HepG2 (cell line): Measurements from ENCODE around the gene TEDC1. TPM values are rescaled to one million over a fixed set of nuclear protein-coding genes. Genes with fewer than 3 reads are reported as not detected.
A peak's percentile ranks its signal among the peaks of the same experiment; 100 is the strongest.

ENCODE experiments used
- ATAC-seq: fragments of 200-7000 bp; cut with Tn5 transposase; 3 replicates; pipeline ENCODE4 v1.9.1; 2020; ENCODE audit warnings: mild to moderate bottlenecking, moderate library complexity
- BruUV-seq: library from RNA; stranded (reverse); fragments of 400-500 nt; replicated peaks from 2 replicates; lab custom pipeline; 2021; lab: Mats Ljungman, UMichigan
- CTCF ChIA-PET: fragments of 300-600 bp; formaldehyde crosslinking; extraction: SDS; loops from one replicate; lab custom pipeline; 2021; ENCODE audit warnings: low total read pairs, inconsistent platforms, low intra/inter-chr PET ratio; lab: Yijun Ruan, JAX
- POLR2A ChIA-PET: fragments of 350-600 bp; sonication (Branson Sonifier 250); formaldehyde crosslinking; loops from one replicate; lab custom pipeline; 2020; ENCODE audit warnings: antibody characterized with exemption, inconsistent platforms; lab: Yijun Ruan, JAX
- DNase-seq: peaks from one replicate; pipeline ENCODE4 v3.0.0-alpha.2; 2015; ENCODE audit warnings: low spot score
- FAIRE-seq: peaks from 3 replicates; lab custom pipeline; 2011; peaks lifted over from hg19 to GRCh38; lab: Jason Lieb, UNC
- H2AFZ ChIP-seq: one replicate; pipeline ENCODE4 v1.6.1; 2011; ENCODE audit warnings: low read length, inconsistent platforms
- H3K27ac ChIP-seq: fragments of 300-600 bp; 3 replicates; pipeline ENCODE4 v1.8.0; 2011; ENCODE audit warnings: mixed run types, mild to moderate bottlenecking, mixed read lengths, low read length, inconsistent platforms; ENCODE audit not compliant: insufficient read depth; ENCODE audit errors: extremely low read length
- H3K27me3 ChIP-seq, 2 experiments: fragments of 200-600 bp in 1 of 2; 2 replicates in 1 of 2; 3 replicates in 1 of 2; pipeline versions ENCODE4 v1.6.0 to v1.8.0; 2011; ENCODE audit warnings: low read length in 2 of 2, mild to moderate bottlenecking in 2 of 2, moderate library complexity in 2 of 2, inconsistent platforms in 1 of 2; ENCODE audit not compliant: insufficient read depth in 2 of 2, control insufficient read depth in 1 of 2
- H3K36me3 ChIP-seq, 2 experiments: fragments of 200-600 bp in 1 of 2; replicated peaks in 1 of 2; 2 replicates in 1 of 2; 3 replicates in 1 of 2; pipeline versions ENCODE4 v1.5.1 to v1.8.0; 2011; ENCODE audit warnings: low read length in 2 of 2, inconsistent platforms in 1 of 2; ENCODE audit not compliant: insufficient read depth in 2 of 2, control insufficient read depth in 1 of 2
- H3K4me1 ChIP-seq: 2 replicates; pipeline ENCODE4 v1.5.1; 2012; ENCODE audit warnings: low read length, inconsistent platforms; ENCODE audit not compliant: insufficient read depth
- H3K4me2 ChIP-seq: 2 replicates; pipeline ENCODE4 v1.6.0; 2011; ENCODE audit warnings: low read depth, low read length, inconsistent platforms
- H3K4me3 ChIP-seq, 3 experiments: fragments of 200-600 bp in 1 of 3; sonication (generic), shearing (Covaris generic) in 1 of 3; replicated peaks in 1 of 3; 2 replicates each; pipeline ENCODE4 v1.5.1; 2011 to 2016; ENCODE audit warnings: low read length in 3 of 3, inconsistent platforms in 2 of 3, low read depth in 2 of 3, mild to moderate bottlenecking in 2 of 3, control low read depth in 1 of 3, mixed read lengths in 1 of 3; ENCODE audit not compliant: insufficient read depth in 1 of 3
- H3K79me2 ChIP-seq: one replicate; pipeline ENCODE4 v1.6.1; 2011; ENCODE audit warnings: low read length, inconsistent platforms; ENCODE audit not compliant: insufficient read depth
- H3K9ac ChIP-seq: 2 replicates; pipeline ENCODE4 v1.6.0; 2011; ENCODE audit warnings: mild to moderate bottlenecking, low read depth, low read length, inconsistent platforms; ENCODE audit not compliant: insufficient read depth
- H3K9me3 ChIP-seq: 2 replicates; pipeline ENCODE4 v1.5.1; 2012; ENCODE audit warnings: mild to moderate bottlenecking, low read length
- H4K20me1 ChIP-seq: 2 replicates; pipeline ENCODE4 v1.6.0; 2011; ENCODE audit warnings: inconsistent platforms, mild to moderate bottlenecking, low read length, moderate library complexity; ENCODE audit not compliant: insufficient read depth
- DNMT1 ChIP-seq: sonication (generic); formaldehyde crosslinking; IDR thresholded peaks from 2 replicates; pipeline ENCODE4 v1.5.1; 2020; ENCODE audit warnings: mild to moderate bottlenecking, missing genetic modification reagents
- ETV5 ChIP-seq: IDR thresholded peaks from 2 replicates; pipeline ENCODE4 v1.6.1; 2018; ENCODE audit warnings: missing biosample characterization, missing genetic modification reagents, inconsistent platforms, borderline replicate concordance
- GABPB1 ChIP-seq: IDR thresholded peaks from 2 replicates; pipeline ENCODE4 v1.6.1; 2016; ENCODE audit warnings: mild to moderate bottlenecking, missing genetic modification reagents, moderate library complexity, missing compliant biosample characterization
- HOXA3 ChIP-seq: sonication (generic); formaldehyde crosslinking; IDR thresholded peaks from 2 replicates; pipeline ENCODE4 v1.5.0; 2020; ENCODE audit warnings: missing genetic modification reagents
- HOXA9 ChIP-seq: sonication (generic); formaldehyde crosslinking; IDR thresholded peaks from 2 replicates; pipeline ENCODE4 v1.8.1; 2022; ENCODE audit warnings: missing genetic modification reagents, mild to moderate bottlenecking, moderate library complexity, borderline replicate concordance
- KAT2B ChIP-seq: fragments of 150-350 bp; IDR thresholded peaks from 2 replicates; pipeline ENCODE4 v1.6.1; 2014; ENCODE audit warnings: low read depth, low read length, borderline replicate concordance
- MBD4 ChIP-seq: IDR thresholded peaks from 2 replicates; pipeline ENCODE4 v1.6.1; 2012; ENCODE audit warnings: low read length, inconsistent platforms, borderline replicate concordance
- NFRKB ChIP-seq: fragments of 450-650 bp; IDR thresholded peaks from 2 replicates; pipeline ENCODE4 v1.6.1; 2017
- NR2F2 ChIP-seq: IDR thresholded peaks from 2 replicates; pipeline ENCODE4 v1.6.1; 2012; ENCODE audit warnings: low read depth, inconsistent platforms, borderline replicate concordance
- ONECUT2 ChIP-seq: sonication (generic); formaldehyde crosslinking; IDR thresholded peaks from 2 replicates; pipeline ENCODE4 v1.4.0; 2020; ENCODE audit warnings: missing genetic modification reagents
- RARG ChIP-seq: sonication (generic); formaldehyde crosslinking; IDR thresholded peaks from 2 replicates; pipeline ENCODE4 v1.4.0; 2020; ENCODE audit warnings: low read depth, mild to moderate bottlenecking, missing genetic modification reagents
- RBFOX2 ChIP-seq: fragments of 200-400 bp; formaldehyde crosslinking; IDR thresholded peaks from 2 replicates; pipeline ENCODE4 v1.6.1; 2017; ENCODE audit warnings: low read depth, mild to moderate bottlenecking, low read length
- RNF2 ChIP-seq: fragments of 450-650 bp; conservative IDR thresholded peaks from 2 replicates; pipeline ENCODE4 v1.6.1; 2016; ENCODE audit warnings: low read depth
- SP4 ChIP-seq: sonication (generic); formaldehyde crosslinking; IDR thresholded peaks from 2 replicates; pipeline ENCODE4 v1.8.1; 2023; ENCODE audit warnings: mild to moderate bottlenecking, missing genetic modification reagents
- ZBTB21 ChIP-seq: sonication (generic); formaldehyde crosslinking; IDR thresholded peaks from 2 replicates; pipeline ENCODE4 v1.4.0; 2020; ENCODE audit warnings: missing genetic modification reagents
- ZNF138 ChIP-seq: sonication (generic); formaldehyde crosslinking; IDR thresholded peaks from 2 replicates; pipeline ENCODE4 v1.5.0; 2020; ENCODE audit warnings: mild to moderate bottlenecking, low read depth, missing genetic modification reagents
- ZNF543 ChIP-seq: sonication (generic); formaldehyde crosslinking; IDR thresholded peaks from 2 replicates; pipeline ENCODE4 v1.4.0; 2020; ENCODE audit warnings: mild to moderate bottlenecking, missing genetic modification reagents
- WGBS: methylation state at CpG from one replicate; pipeline ENCODE4 v1.1.6; 2017; ENCODE audit warnings: low lambda C conversion rate; 5-methylcytosine and 5-hydroxymethylcytosine counted together
- in situ Hi-C: cut with HindIII; loops from 2 replicates; pipeline ENCODE4 v1.10.0; 2017; ENCODE audit warnings: low pct_unique_long_range_greater_than_20kb; ENCODE audit not compliant: extremely low pct_ligation_motif_present
- intact Hi-C: fragments of 100-400 bp; cut with micrococcal nuclease; formaldehyde crosslinking; loops from one replicate; pipeline ENCODE4 v1.10.0; 2022; ENCODE audit not compliant: unreplicated experiment
- polyA plus RNA-seq, 8 experiments: library from polyadenylated mRNA; depleted of rRNA in 3 of 8; stranded (reverse) in 7 of 8; unstranded in 1 of 8; fragments of >200 nt; fragmentation: Illumina TruSeq in 4 of 8; extraction: Trizol in 4 of 8; gene quantifications; 2 replicates each; pipeline versions ENCODE4 v1.2.1 to v1.2.3, GENCODE V29; 2011 to 2016; ENCODE audit warnings: low read depth in 4 of 8, missing spikeins in 1 of 8, mixed read lengths in 1 of 8; ENCODE audit not compliant: insufficient read depth in 1 of 8
- total RNA-seq, 5 experiments: library from RNA; depleted of rRNA; stranded (reverse); fragments of >200 nt; fragmentation: Illumina TruSeq; extraction: Trizol; gene quantifications; 2 replicates each; pipeline ENCODE4 v1.2.3, GENCODE V29; 2016; ENCODE audit warnings: low read depth in 1 of 5
- TF ChIP-seq, protein P1 (sequence below): sonication (generic); formaldehyde crosslinking; IDR thresholded peaks from 2 replicates; pipeline ENCODE4 v1.4.0; 2020; ENCODE audit warnings: missing genetic modification reagents
- TF ChIP-seq, protein P2 (sequence below): sonication (generic); formaldehyde crosslinking; IDR thresholded peaks from 2 replicates; pipeline ENCODE4 v1.8.1; 2022; ENCODE audit warnings: low read depth, mild to moderate bottlenecking, missing genetic modification reagents

The TEDC1 gene
- total and polyA plus RNA-seq, 2 of the 13 experiments (the other 11 are each of a cell fraction or from before 2014, with no cell fraction given): 5.7 to 27.4 TPM

DNA sequence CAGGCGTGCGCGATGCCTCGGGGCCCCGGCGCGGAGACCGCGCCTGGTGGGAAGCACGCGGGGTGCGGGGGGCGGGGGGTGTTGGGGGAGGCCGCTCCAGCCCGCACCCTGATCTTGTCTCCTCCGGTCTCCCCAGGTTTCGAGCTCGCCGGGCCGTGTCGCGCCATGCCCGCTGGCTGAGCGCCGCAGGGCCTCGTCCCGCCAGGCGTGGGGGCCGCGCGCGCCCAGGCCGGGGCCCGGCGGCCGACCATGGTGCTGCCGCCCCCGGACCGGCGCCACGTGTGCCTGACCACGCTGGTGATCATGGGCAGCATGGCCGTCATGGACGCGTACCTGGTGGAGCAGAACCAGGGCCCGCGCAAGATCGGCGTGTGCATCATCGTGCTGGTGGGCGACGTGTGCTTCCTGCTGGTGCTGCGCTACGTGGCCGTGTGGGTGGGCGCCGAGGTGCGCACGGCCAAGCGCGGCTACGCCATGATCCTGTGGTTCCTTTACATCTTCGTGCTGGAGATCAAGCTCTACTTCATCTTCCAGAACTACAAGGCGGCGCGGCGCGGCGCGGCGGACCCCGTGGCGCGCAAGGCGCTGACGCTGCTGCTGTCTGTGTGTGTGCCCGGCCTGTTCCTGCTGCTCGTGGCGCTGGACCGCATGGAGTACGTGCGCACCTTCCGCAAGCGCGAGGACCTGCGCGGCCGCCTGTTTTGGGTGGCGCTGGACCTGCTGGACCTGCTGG is 37.7 kb downstream of the TEDC1 start (continued):
- peak; percentile 54; the same call in 1 of the 2 replicates for TF ChIP-seq HOXA3
- TF ChIP-seq, all 625 proteins: peak for 11

DNA sequence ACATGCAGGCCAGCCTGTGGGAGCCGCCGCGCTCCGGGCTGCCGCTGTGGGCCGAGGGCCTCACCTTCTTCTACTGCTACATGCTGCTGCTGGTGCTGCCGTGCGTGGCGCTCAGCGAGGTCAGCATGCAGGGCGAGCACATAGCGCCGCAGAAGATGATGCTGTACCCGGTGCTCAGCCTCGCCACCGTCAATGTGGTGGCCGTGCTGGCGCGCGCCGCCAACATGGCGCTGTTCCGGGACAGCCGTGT is 38.2 kb downstream of the TEDC1 start:
- CTCF ChIA-PET: interaction anchor here (4.1 kb wide), 1 partner anchor 48 kb away, joined by 15 read pairs; no protein-coding TSS in a partner anchor
- intact Hi-C loops (loop anchor here (2.0 kb wide), 1 partner anchor 48 kb away; no protein-coding TSS in a partner anchor), in situ Hi-C loops (loop anchor here (5.0 kb wide), 2 partner anchors 42 to 107 kb away; partner anchors contain the start of gene CRIP1)
- 0 out of 5 replicates have a peak, but pooled peaks cover 0 to 6% of the 10 kb centered on the region in 2 experiments for H3K36me3 ChIP-seq
- no peak overlapping the region for H3K9ac ChIP-seq
- BruUV-seq: no TSS peak
- H2AFZ ChIP-seq: no peak overlapping the region
- H3K27ac ChIP-seq: no peak overlapping the region
- no peak overlapping the region for H3K4me2 ChIP-seq
- FAIRE-seq (no peak), ATAC-seq (no peak), DNase-seq (no peak)
- no peaks in the 10 kb centered on the region for H3K79me2 ChIP-seq
- POLR2A ChIA-PET: no interaction called here
- no peaks in the 10 kb centered on the region for H3K9me3 ChIP-seq
- H3K4me1 ChIP-seq: peaks cover 50% of the 10 kb centered on the region
- 98% methylated on average over 13 of the region's 24 CpGs for WGBS
- peaks cover 3 to 27% of the 10 kb centered on the region in 2 experiments; a peak in 4 of 5 replicates for H3K27me3 ChIP-seq
- H4K20me1 ChIP-seq: no peaks in the 10 kb centered on the region
- no peak overlapping the region for H3K4me3 ChIP-seq
- TF ChIP-seq GABPB1 (CRISPR knock-in tag) (no peak), NR2F2 (no peak), ZNF138 (CRISPR knock-in tag) (no peak), SP4 (CRISPR knock-in tag) (no peak), ZBTB21 (no peak), RNF2 (no peak), DNMT1 (CRISPR knock-in tag) (peak; percentile 4; the same call in 1 of the 2 replicates), KAT2B (no peak), RARG (no peak), ZNF543 (CRISPR knock-in tag) (no peak), HOXA9 (CRISPR knock-in tag) (no peak), ETV5 (CRISPR knock-in tag) (no peak), NFRKB (no peak), RBFOX2 (0 out of 2 replicates have a peak, but pooled peaks have one; percentile 4), ONECUT2 (CRISPR knock-in tag) (no peak), MBD4 (no peak)
- TF ChIP-seq, protein P1, sequence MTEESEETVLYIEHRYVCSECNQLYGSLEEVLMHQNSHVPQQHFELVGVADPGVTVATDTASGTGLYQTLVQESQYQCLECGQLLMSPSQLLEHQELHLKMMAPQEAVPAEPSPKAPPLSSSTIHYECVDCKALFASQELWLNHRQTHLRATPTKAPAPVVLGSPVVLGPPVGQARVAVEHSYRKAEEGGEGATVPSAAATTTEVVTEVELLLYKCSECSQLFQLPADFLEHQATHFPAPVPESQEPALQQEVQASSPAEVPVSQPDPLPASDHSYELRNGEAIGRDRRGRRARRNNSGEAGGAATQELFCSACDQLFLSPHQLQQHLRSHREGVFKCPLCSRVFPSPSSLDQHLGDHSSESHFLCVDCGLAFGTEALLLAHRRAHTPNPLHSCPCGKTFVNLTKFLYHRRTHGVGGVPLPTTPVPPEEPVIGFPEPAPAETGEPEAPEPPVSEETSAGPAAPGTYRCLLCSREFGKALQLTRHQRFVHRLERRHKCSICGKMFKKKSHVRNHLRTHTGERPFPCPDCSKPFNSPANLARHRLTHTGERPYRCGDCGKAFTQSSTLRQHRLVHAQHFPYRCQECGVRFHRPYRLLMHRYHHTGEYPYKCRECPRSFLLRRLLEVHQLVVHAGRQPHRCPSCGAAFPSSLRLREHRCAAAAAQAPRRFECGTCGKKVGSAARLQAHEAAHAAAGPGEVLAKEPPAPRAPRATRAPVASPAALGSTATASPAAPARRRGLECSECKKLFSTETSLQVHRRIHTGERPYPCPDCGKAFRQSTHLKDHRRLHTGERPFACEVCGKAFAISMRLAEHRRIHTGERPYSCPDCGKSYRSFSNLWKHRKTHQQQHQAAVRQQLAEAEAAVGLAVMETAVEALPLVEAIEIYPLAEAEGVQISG: no peak
- TF ChIP-seq, protein P2, sequence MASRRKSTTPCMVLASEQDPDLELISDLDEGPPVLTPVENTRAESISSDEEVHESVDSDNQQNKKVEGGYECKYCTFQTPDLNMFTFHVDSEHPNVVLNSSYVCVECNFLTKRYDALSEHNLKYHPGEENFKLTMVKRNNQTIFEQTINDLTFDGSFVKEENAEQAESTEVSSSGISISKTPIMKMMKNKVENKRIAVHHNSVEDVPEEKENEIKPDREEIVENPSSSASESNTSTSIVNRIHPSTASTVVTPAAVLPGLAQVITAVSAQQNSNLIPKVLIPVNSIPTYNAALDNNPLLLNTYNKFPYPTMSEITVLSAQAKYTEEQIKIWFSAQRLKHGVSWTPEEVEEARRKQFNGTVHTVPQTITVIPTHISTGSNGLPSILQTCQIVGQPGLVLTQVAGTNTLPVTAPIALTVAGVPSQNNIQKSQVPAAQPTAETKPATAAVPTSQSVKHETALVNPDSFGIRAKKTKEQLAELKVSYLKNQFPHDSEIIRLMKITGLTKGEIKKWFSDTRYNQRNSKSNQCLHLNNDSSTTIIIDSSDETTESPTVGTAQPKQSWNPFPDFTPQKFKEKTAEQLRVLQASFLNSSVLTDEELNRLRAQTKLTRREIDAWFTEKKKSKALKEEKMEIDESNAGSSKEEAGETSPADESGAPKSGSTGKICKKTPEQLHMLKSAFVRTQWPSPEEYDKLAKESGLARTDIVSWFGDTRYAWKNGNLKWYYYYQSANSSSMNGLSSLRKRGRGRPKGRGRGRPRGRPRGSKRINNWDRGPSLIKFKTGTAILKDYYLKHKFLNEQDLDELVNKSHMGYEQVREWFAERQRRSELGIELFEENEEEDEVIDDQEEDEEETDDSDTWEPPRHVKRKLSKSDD (CRISPR knock-in tag): peak; percentile 4; the same call in 1 of the 2 replicates
